PC-9 (cell line): ENCODE results near the gene RIPOR3. TPM values are rescaled to one million over a fixed set of nuclear protein-coding genes. Genes with fewer than 3 reads are reported as not detected.

Experiments used
- BruUV-seq: library from RNA; stranded (reverse); fragments of 400-500 nt; replicated peaks from 2 replicates; lab custom pipeline; 2021; lab: Mats Ljungman, UMichigan
- CTCF ChIA-PET: fragments of 300-600 bp; sonication (Branson Sonifier 250); formaldehyde crosslinking; loops from one replicate; lab custom pipeline; 2022; ENCODE audit warnings: antibody characterized with exemption; lab: Charles Lee
- POLR2A ChIA-PET: fragments of 300-600 bp; sonication (Branson Sonifier 250); formaldehyde crosslinking; loops from one replicate; lab custom pipeline; 2022; ENCODE audit warnings: antibody characterized with exemption; ENCODE audit not compliant: unreplicated experiment; lab: Charles Lee
- DNase-seq, 2 experiments: peaks; one replicate each; pipeline versions ENCODE4 v3.0.0 to v3.0.0-alpha.2; 2015 to 2022; ENCODE audit warnings: mixed read lengths in 1 of 2
- H2AFZ ChIP-seq: fragments of 200-600 bp; sonication (generic); 2 replicates; pipeline ENCODE4 v1.8.1; 2017; ENCODE audit warnings: antibody characterized with exemption
- H3F3A ChIP-seq: fragments of 200-600 bp; sonication (generic); 2 replicates; pipeline ENCODE4 v1.8.1; 2017; ENCODE audit warnings: antibody characterized with exemption, mild to moderate bottlenecking, low read depth; ENCODE audit not compliant: insufficient read depth
- H3K27ac ChIP-seq: fragments of 200-600 bp; sonication (generic); 2 replicates; pipeline ENCODE4 v1.6.1; 2016; ENCODE audit warnings: mixed run types
- H3K27me3 ChIP-seq: fragments of 200-600 bp; sonication (generic); 2 replicates; pipeline ENCODE4 v1.6.1; 2016; ENCODE audit warnings: low read depth, mixed run types; ENCODE audit not compliant: insufficient read depth
- H3K36me3 ChIP-seq: fragments of 200-600 bp; sonication (generic); 2 replicates; pipeline ENCODE4 v1.6.1; 2016; ENCODE audit warnings: low read depth, mixed run types
- H3K4me1 ChIP-seq: fragments of 200-600 bp; sonication (generic); replicated peaks from 2 replicates; pipeline ENCODE4 v1.6.1; 2016; ENCODE audit warnings: mixed run types; ENCODE audit not compliant: insufficient read depth
- H3K4me2 ChIP-seq: fragments of 200-600 bp; sonication (generic); 2 replicates; pipeline ENCODE4 v1.6.1; 2017; ENCODE audit warnings: mixed run types
- H3K4me3 ChIP-seq: fragments of 200-600 bp; sonication (generic); 2 replicates; pipeline ENCODE4 v1.6.1; 2016; ENCODE audit warnings: mixed run types
- H3K79me2 ChIP-seq: fragments of 200-600 bp; sonication (generic); 2 replicates; pipeline ENCODE4 v1.6.1; 2017; ENCODE audit warnings: low read depth, mixed run types
- H3K9me2 ChIP-seq: fragments of 200-600 bp; sonication (generic); 2 replicates; pipeline ENCODE4 v1.8.1; 2017; ENCODE audit warnings: mild to moderate bottlenecking; ENCODE audit not compliant: insufficient read depth
- H3K9me3 ChIP-seq: fragments of 200-600 bp; sonication (generic); 2 replicates; pipeline ENCODE4 v1.8.1; 2016; ENCODE audit warnings: low read depth; ENCODE audit not compliant: insufficient read depth
- H4K20me1 ChIP-seq: fragments of 200-600 bp; sonication (generic); 2 replicates; pipeline ENCODE4 v1.8.1; 2017; ENCODE audit not compliant: insufficient read depth
- CTCF ChIP-seq: fragments of 200-600 bp; sonication (generic); conservative IDR thresholded peaks from 2 replicates; pipeline ENCODE4 v1.6.1; 2017; ENCODE audit warnings: mixed run types, antibody characterized with exemption, mild to moderate bottlenecking, moderate library complexity
- EZH2 ChIP-seq: fragments of 200-600 bp; sonication (generic); IDR thresholded peaks from 2 replicates; pipeline ENCODE4 v1.8.0; 2017; ENCODE audit warnings: antibody characterized with exemption, low read depth
- intact Hi-C: fragments of 100-400 bp; cut with micrococcal nuclease; formaldehyde crosslinking; loops from one replicate; pipeline ENCODE4 v1.10.0; 2022; ENCODE audit not compliant: unreplicated experiment
- microRNA-seq: library from miRNA; unstranded; fragments of <30 nt; microRNA quantifications from one replicate; pipeline ENCODE4 v1.2.0, GENCODE V29; 2021; ENCODE audit warnings: borderline number of aligned reads, borderline replicate concordance
- total RNA-seq: library from RNA; stranded (reverse); gene quantifications from 2 replicates; pipeline ENCODE4 v1.2.3, GENCODE V29; 2021

The RIPOR3 gene
- total RNA-seq, 1 experiment from 2014 or later: 6.3 TPM

- ChIA-PET POLR2A (interaction anchor here (0.7 kb wide), 1 partner anchor 28 kb away, joined by 6 read pairs; no protein-coding TSS in a partner anchor), CTCF (interaction anchor here (0.6 to 0.7 kb wide), 7 partner anchors 14 to 767 kb away, joined by 3 to 24 read pairs (median 3); no protein-coding TSS in a partner anchor)
- Histone ChIP-seq H3K36me3 (peaks cover 9% of the 10 kb centered on the region), H2AFZ (no peak overlapping the region), H3K27me3 (no peaks in the 10 kb centered on the region), H3K79me2 (peaks cover 81% of the 10 kb centered on the region), H4K20me1 (no peaks in the 10 kb centered on the region), H3K27ac (peak overlapping the region; percentile 94), H3K9me3 (no peaks in the 10 kb centered on the region; the same call in 1 of the 2 replicates), H3K4me2 (peak overlapping the region; percentile 15), H3K9me2 (no peaks in the 10 kb centered on the region), H3K4me1 (peaks cover 71% of the 10 kb centered on the region), H3K4me3 (no peak overlapping the region), H3F3A (peaks cover 52% of the 10 kb centered on the region)
- no TSS peak for BruUV-seq
- DNase-seq: no peak
- TF ChIP-seq CTCF (no peak), EZH2 (no peak)
- intact Hi-C loops: no loop called here
These were observed 153.1 kb downstream of the RIPOR3 start for GRCh38 chr20:50538276-50538675.

GRCh38 chr20:50537546-50538201 is 153.7 kb downstream of the RIPOR3 start:
- Histone ChIP-seq H3F3A (peaks cover 51% of the 10 kb centered on the region), H3K9me3 (no peaks in the 10 kb centered on the region; the same call in 1 of the 2 replicates), H3K4me2 (peak overlapping the region; percentile 15), H3K4me3 (no peak overlapping the region), H3K27me3 (no peaks in the 10 kb centered on the region), H3K79me2 (peaks cover 81% of the 10 kb centered on the region), H3K27ac (peak overlapping the region; percentile 94), H3K4me1 (peaks cover 68% of the 10 kb centered on the region), H3K9me2 (no peaks in the 10 kb centered on the region), H2AFZ (no peak overlapping the region), H4K20me1 (no peaks in the 10 kb centered on the region), H3K36me3 (peaks cover 8% of the 10 kb centered on the region)
- ChIA-PET CTCF (interaction anchor here (0.6 to 0.7 kb wide), 6 partner anchors 13 to 767 kb away, joined by 3 to 4 read pairs (median 3); no protein-coding TSS in a partner anchor), POLR2A (interaction anchor here (0.7 kb wide), 1 partner anchor 27 kb away, joined by 6 read pairs; no protein-coding TSS in a partner anchor)
- BruUV-seq: no TSS peak
- DNase-seq: no peak
- intact Hi-C loops: no loop called here
- TF ChIP-seq EZH2 (no peak), CTCF (no peak)

GRCh38 chr20:50536333-50536732 is 155.0 kb downstream of the RIPOR3 start:
- Histone ChIP-seq H3K4me2 (no peak overlapping the region), H3K36me3 (no peaks in the 10 kb centered on the region), H2AFZ (no peak overlapping the region), H3K27ac (no peak overlapping the region), H3K4me1 (peaks cover 55% of the 10 kb centered on the region), H3F3A (peaks cover 38% of the 10 kb centered on the region), H3K9me2 (no peaks in the 10 kb centered on the region), H3K27me3 (no peaks in the 10 kb centered on the region), H3K4me3 (no peak overlapping the region), H3K79me2 (peaks cover 81% of the 10 kb centered on the region), H3K9me3 (no peaks in the 10 kb centered on the region), H4K20me1 (no peaks in the 10 kb centered on the region)
- BruUV-seq: no TSS peak
- intact Hi-C loops: no loop called here
- ChIA-PET POLR2A (interaction anchor here (0.7 kb wide), 1 partner anchor 91 kb away, joined by 7 read pairs; no protein-coding TSS in a partner anchor), CTCF (no interaction called here)
- no peak for DNase-seq
- TF ChIP-seq CTCF (no peak), EZH2 (no peak)

Small RNAs within 50 kb of the gene (microRNA-seq; reads per million reads assigned to microRNA genes)
- gene MIR1302-5: not detected
- gene MIR645: not detected

Other genes starting within 250 kb of the RIPOR3 start
- gene PTPN1, start 181.2 kb downstream of the RIPOR3 start, total RNA-seq: 46.3 and 59.8 TPM in 2 replicates
- 52.2 and 80.3 TPM in 2 replicates for gene PARD6B, start 40.0 kb upstream of the RIPOR3 start, total RNA-seq
- gene BCAS4, start 103.5 kb upstream of the RIPOR3 start, total RNA-seq: 7.6 and 12.4 TPM in 2 replicates
- gene ADNP, start 239.9 kb upstream of the RIPOR3 start, total RNA-seq: 83.3 and 104 TPM in 2 replicates